Smooth muscle cell (in vitro differentiated cells): ENCODE data around the gene IQSEC1. TPM values are rescaled to one million over a fixed set of nuclear protein-coding genes. Genes with fewer than 3 reads are reported as not detected.

ENCODE experiments used
- DNase-seq: peaks from one replicate; lab custom pipeline; 2025; ENCODE audit not compliant: unreplicated experiment; lab: John Stamatoyannopoulos, UW
- H2AFZ ChIP-seq: fragments of 200-600 bp; sonication (generic); 2 replicates; pipeline ENCODE4 v1.6.0; 2016; ENCODE audit warnings: antibody characterized with exemption, low read depth, mild to moderate bottlenecking
- H3F3A ChIP-seq: fragments of 200-600 bp; sonication (generic); 2 replicates; pipeline ENCODE4 v1.6.0; 2017; ENCODE audit warnings: antibody characterized with exemption, low read depth
- H3K27ac ChIP-seq: fragments of 200-600 bp; sonication (generic); 2 replicates; pipeline ENCODE4 v1.5.1; 2016; ENCODE audit warnings: low read depth, mild to moderate bottlenecking
- H3K27me3 ChIP-seq: fragments of 200-600 bp; sonication (generic); 2 replicates; pipeline ENCODE4 v1.6.1; 2016; ENCODE audit warnings: low read depth, mild to moderate bottlenecking
- H3K36me3 ChIP-seq: fragments of 200-600 bp; sonication (generic); 2 replicates; pipeline ENCODE4 v1.5.1; 2016; ENCODE audit warnings: low read depth
- H3K4me1 ChIP-seq: fragments of 200-600 bp; sonication (generic); 2 replicates; pipeline ENCODE4 v1.5.1; 2016; ENCODE audit warnings: low read depth
- H3K4me2 ChIP-seq: fragments of 200-600 bp; sonication (generic); 2 replicates; pipeline ENCODE4 v1.6.0; 2016; ENCODE audit warnings: mild to moderate bottlenecking
- H3K4me3 ChIP-seq: fragments of 200-600 bp; sonication (generic); 2 replicates; pipeline ENCODE4 v1.5.1; 2016; ENCODE audit warnings: mild to moderate bottlenecking
- H3K79me2 ChIP-seq: fragments of 200-600 bp; sonication (generic); 2 replicates; pipeline ENCODE4 v1.6.0; 2016; ENCODE audit warnings: low read depth, mild to moderate bottlenecking
- H3K9ac ChIP-seq: fragments of 200-600 bp; sonication (generic); 2 replicates; pipeline ENCODE4 v1.6.0; 2016; ENCODE audit warnings: low read depth
- H3K9me3 ChIP-seq: fragments of 200-600 bp; sonication (generic); replicated peaks from 2 replicates; pipeline ENCODE4 v1.5.1; 2016; ENCODE audit warnings: low read depth
- H4K20me1 ChIP-seq: fragments of 200-600 bp; sonication (generic); 2 replicates; pipeline ENCODE4 v1.6.0; 2016; ENCODE audit warnings: low read depth
- CTCF ChIP-seq: fragments of 200-600 bp; sonication (generic); IDR thresholded peaks from 2 replicates; pipeline ENCODE4 v1.5.1; 2017; ENCODE audit warnings: borderline replicate concordance, mild to moderate bottlenecking, antibody characterized with exemption; ENCODE audit not compliant: insufficient read depth, poor library complexity, severe bottlenecking
- WGBS: methylation state at CpG from one replicate; pipeline ENCODE4 v1.1.7; 2016; ENCODE audit warnings: low lambda C conversion rate; 5-methylcytosine and 5-hydroxymethylcytosine counted together
- polyA plus RNA-seq: library from polyadenylated mRNA; unstranded; fragments of >200 nt; fragmentation: Nextera tagmentation; extraction: Ambion mirVana; gene quantifications from 2 replicates; pipeline ENCODE4 v1.2.1, GENCODE V29; 2016
- total RNA-seq: library from RNA; depleted of rRNA; stranded (reverse); fragments of >200 nt; gene quantifications from 2 replicates; pipeline ENCODE4 v1.2.3, GENCODE V29; 2014

Gene IQSEC1
- total and polyA plus RNA-seq, 2 experiments from 2014 or later, result 18.9 to 19.8 TPM

- no peaks in the 10 kb centered on the region for H3K4me1 ChIP-seq
- H3K9me3 ChIP-seq, result no peaks in the 10 kb centered on the region
- DNase-seq, result no peak
- no peak overlapping the region for H3K4me3 ChIP-seq
- no peak overlapping the region for H3K27ac ChIP-seq
- H3K4me2 ChIP-seq, result no peak overlapping the region
- no peaks in the 10 kb centered on the region for H3F3A ChIP-seq
- no peak for TF ChIP-seq CTCF
- WGBS, result 98% methylated on average over 7 of the region's 7 CpGs
- no peaks in the 10 kb centered on the region for H3K27me3 ChIP-seq
- no peak overlapping the region for H2AFZ ChIP-seq
- H4K20me1 ChIP-seq, result no peaks in the 10 kb centered on the region
- H3K9ac ChIP-seq, result no peak overlapping the region
- H3K79me2 ChIP-seq, result no peaks in the 10 kb centered on the region
- no peaks in the 10 kb centered on the region for H3K36me3 ChIP-seq
Measured at GRCh38 chr3:13086531-13086981, 13.3 kb upstream of the IQSEC1 start.

- DNase-seq, result no peak
- H3K4me3 ChIP-seq, result no peak overlapping the region
- H3K9ac ChIP-seq, result no peak overlapping the region
- H3K79me2 ChIP-seq, result no peaks in the 10 kb centered on the region
- peaks cover 1% of the 10 kb centered on the region for H3K4me1 ChIP-seq
- H3K36me3 ChIP-seq, result no peaks in the 10 kb centered on the region
- H3K4me2 ChIP-seq, result no peak overlapping the region
- H3K27me3 ChIP-seq, result no peaks in the 10 kb centered on the region
- no peak for TF ChIP-seq CTCF
- no peak overlapping the region for H3K27ac ChIP-seq
- H3K9me3 ChIP-seq, result no peaks in the 10 kb centered on the region
- no peaks in the 10 kb centered on the region for H4K20me1 ChIP-seq
- H3F3A ChIP-seq, result no peaks in the 10 kb centered on the region
- no peak overlapping the region for H2AFZ ChIP-seq
- WGBS, result 91% methylated on average over 8 of the region's 8 CpGs
Measured at GRCh38 chr3:13085846-13086179, 12.6 kb upstream of the IQSEC1 start.

- DNase-seq, result no peak
- Histone ChIP-seq H3K9ac (no peak overlapping the region), H3K27me3 (no peaks in the 10 kb centered on the region), H4K20me1 (no peaks in the 10 kb centered on the region), H3K27ac (no peak overlapping the region), H3K36me3 (no peaks in the 10 kb centered on the region), H3K4me2 (no peak overlapping the region), H3F3A (no peaks in the 10 kb centered on the region), H3K4me1 (peaks cover 7% of the 10 kb centered on the region), H3K9me3 (no peaks in the 10 kb centered on the region), H3K79me2 (no peaks in the 10 kb centered on the region), H3K4me3 (no peak overlapping the region), H2AFZ (no peak overlapping the region)
- no peak for TF ChIP-seq CTCF
- WGBS, result 96% methylated on average over 26 of the region's 26 CpGs
Measured at GRCh38 chr3:13085081-13085845, 12.0 kb upstream of the IQSEC1 start.

- Histone ChIP-seq H3K36me3 (no peaks in the 10 kb centered on the region), H2AFZ (no peak overlapping the region), H3K4me1 (peaks cover 9% of the 10 kb centered on the region), H3K79me2 (no peaks in the 10 kb centered on the region), H3K27ac (no peak overlapping the region), H3F3A (no peaks in the 10 kb centered on the region), H3K27me3 (no peaks in the 10 kb centered on the region), H3K9me3 (no peaks in the 10 kb centered on the region), H3K4me2 (no peak overlapping the region), H4K20me1 (no peaks in the 10 kb centered on the region), H3K4me3 (no peak overlapping the region), H3K9ac (no peak overlapping the region)
- no peak for DNase-seq
- no peak for TF ChIP-seq CTCF
- 83% methylated on average over 8 of the region's 8 CpGs for WGBS
Measured at GRCh38 chr3:13083898-13084297, 10.7 kb upstream of the IQSEC1 start.
